WI38 (cell line): ENCODE measurements around the gene NPS.

Source experiments
- H3K4me3 ChIP-seq: 2 replicates; pipeline ENCODE4 v1.5.1; 2011; ENCODE audit warnings: low read depth, mild to moderate bottlenecking, control low read depth, low read length
- TF ChIP-seq, protein P1 (sequence below): IDR thresholded peaks from 2 replicates; pipeline ENCODE4 v1.5.1; 2012; ENCODE audit warnings: low read depth, mild to moderate bottlenecking, control low read depth, low read length

Gene NPS

DNA sequence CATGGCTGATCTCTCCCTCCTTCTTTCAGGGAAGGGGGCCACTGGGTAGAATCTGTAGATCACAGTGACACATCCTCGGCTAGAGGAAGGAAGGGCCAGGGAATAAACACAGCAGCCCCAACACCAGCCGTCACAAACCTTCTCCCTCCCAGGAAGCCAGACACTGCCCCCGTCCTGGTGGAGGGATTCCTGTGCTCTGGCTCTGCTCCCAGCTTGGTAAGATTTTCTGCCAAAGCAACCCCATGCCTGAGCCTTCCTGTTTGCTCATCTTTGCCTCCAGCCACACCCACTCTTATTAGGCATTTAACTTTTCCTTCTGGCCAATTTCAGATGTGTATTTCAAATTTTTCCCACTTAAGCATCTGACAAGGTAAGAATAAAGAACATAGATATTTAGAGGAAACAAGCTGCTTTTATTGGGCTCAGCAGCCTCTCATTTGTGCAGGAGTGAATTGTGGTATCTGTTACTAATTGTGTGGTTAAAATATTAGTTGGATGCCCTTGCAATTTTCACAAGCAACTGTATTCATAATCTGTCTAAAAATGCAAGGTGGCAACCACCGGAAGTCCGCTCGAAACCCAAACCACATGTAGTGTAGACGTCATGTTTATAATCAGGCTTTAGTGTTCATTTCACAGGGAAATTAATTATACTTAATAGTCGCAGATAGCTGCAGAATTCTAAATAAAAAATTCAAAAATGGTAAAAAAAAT, 13.2 kb upstream of the NPS start:
- no peak overlapping the region for H3K4me3 ChIP-seq
- TF ChIP-seq, protein P1, sequence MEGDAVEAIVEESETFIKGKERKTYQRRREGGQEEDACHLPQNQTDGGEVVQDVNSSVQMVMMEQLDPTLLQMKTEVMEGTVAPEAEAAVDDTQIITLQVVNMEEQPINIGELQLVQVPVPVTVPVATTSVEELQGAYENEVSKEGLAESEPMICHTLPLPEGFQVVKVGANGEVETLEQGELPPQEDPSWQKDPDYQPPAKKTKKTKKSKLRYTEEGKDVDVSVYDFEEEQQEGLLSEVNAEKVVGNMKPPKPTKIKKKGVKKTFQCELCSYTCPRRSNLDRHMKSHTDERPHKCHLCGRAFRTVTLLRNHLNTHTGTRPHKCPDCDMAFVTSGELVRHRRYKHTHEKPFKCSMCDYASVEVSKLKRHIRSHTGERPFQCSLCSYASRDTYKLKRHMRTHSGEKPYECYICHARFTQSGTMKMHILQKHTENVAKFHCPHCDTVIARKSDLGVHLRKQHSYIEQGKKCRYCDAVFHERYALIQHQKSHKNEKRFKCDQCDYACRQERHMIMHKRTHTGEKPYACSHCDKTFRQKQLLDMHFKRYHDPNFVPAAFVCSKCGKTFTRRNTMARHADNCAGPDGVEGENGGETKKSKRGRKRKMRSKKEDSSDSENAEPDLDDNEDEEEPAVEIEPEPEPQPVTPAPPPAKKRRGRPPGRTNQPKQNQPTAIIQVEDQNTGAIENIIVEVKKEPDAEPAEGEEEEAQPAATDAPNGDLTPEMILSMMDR: no peak

GRCh38 chr10:127536972-127537760, 11.9 kb upstream of the NPS start:
- TF ChIP-seq, protein P1: no peak
- no peak overlapping the region for H3K4me3 ChIP-seq

GRCh38 chr10:127537924-127538323, 11.2 kb upstream of the NPS start:
- no peak overlapping the region for H3K4me3 ChIP-seq
- TF ChIP-seq, protein P1: no peak

DNA sequence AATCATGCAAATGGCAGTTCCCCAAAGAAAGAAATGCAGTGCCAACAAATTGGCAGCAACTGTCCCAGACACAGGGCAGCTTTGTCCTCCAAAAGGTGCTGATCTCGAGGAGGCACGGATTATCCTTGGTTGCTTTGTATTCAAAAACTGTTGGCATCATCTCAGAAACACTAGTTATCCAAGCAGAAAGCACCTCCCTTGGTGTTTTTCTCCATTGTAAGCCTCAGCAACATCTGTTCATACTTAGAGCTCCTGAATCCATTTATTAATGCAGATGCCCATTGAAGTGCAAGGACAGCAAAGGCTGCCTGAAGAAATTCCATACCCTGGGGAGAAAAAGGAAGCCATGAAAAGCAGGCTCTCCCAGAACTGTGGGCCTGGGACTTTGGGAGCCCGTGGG, 1.1 kb upstream of the NPS start:
- H3K4me3 ChIP-seq: no peak overlapping the region
- TF ChIP-seq, protein P1: no peak

DNA sequence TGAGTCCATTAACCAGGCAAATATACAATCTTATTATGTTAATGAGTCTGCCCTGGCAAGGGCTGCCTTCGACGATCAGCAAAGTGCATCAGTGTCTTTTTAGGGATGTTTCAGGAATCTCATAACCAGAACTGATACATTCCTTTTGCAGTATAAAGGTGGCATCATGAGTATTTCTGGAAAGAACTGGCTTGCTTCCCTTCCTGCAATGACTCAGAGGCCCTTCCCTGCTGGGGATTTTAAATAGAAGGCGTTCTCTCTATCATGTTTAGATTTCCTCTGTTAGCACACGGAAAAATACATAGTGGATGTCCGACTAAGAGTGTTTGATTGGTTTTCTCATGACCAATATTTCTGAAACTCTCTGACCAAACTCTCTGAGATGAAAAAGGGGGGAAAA, 1.8 kb downstream of the NPS start:
- TF ChIP-seq, protein P1: no peak
- no peak overlapping the region for H3K4me3 ChIP-seq

DNA sequence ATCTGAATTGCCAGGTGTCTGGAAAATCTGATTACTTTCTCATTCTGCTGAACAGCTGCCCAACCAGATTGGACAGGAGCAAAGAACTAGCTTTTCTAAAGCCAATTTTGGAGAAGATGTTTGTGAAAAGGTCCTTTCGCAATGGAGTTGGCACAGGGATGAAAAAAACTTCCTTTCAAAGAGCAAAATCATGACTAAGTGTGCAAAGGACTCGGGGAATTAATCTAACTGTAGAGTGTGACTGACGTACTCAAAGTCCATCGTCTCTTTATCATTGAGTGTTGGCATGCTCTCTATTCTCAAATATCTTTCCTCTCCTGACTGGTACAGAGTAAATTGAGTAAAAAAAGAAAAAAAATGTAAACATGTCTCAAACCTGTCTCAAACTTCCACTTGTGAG, 3.3 kb downstream of the NPS start:
- TF ChIP-seq, protein P1: no peak
- no peak overlapping the region for H3K4me3 ChIP-seq

- no peak overlapping the region for H3K4me3 ChIP-seq
- TF ChIP-seq, protein P1: no peak
Observed at GRCh38 chr10:127553417-127553816, 4.3 kb downstream of the NPS start.
